NCI-H2196 treated with DMSO at 0.1 percent for 48 hours (cell line): ENCODE data around the gene SUGCT.

Experiments
- DNase-seq: peaks from one replicate; lab custom pipeline; 2025; ENCODE audit not compliant: unreplicated experiment; lab: John Stamatoyannopoulos, UW

The SUGCT gene

GRCh38 chr7:40507166-40507565, 372.4 kb downstream of the SUGCT start:
- no peak for DNase-seq

- no peak for DNase-seq
These were observed 374.6 kb downstream of the SUGCT start for GRCh38 chr7:40509287-40509996.

- DNase-seq = no peak
These were observed 381.6 kb downstream of the SUGCT start for GRCh38 chr7:40516376-40516775.

GRCh38 chr7:40519009-40519408, 384.2 kb downstream of the SUGCT start:
- DNase-seq = no peak

GRCh38 chr7:40520986-40521738, 386.4 kb downstream of the SUGCT start:
- no peak for DNase-seq

GRCh38 chr7:40525764-40526163, 391.0 kb downstream of the SUGCT start:
- DNase-seq = no peak

GRCh38 chr7:40526951-40527715, 392.3 kb downstream of the SUGCT start:
- DNase-seq = no peak

GRCh38 chr7:40527723-40528122, 392.9 kb downstream of the SUGCT start:
- DNase-seq = no peak

GRCh38 chr7:40530292-40530691, 395.5 kb downstream of the SUGCT start:
- DNase-seq = no peak

GRCh38 chr7:40531956-40532355, 397.2 kb downstream of the SUGCT start:
- DNase-seq = no peak

GRCh38 chr7:40535678-40536077, 400.9 kb downstream of the SUGCT start:
- DNase-seq = no peak

GRCh38 chr7:40536421-40536820, 401.6 kb downstream of the SUGCT start:
- no peak for DNase-seq

- DNase-seq = no peak
These were observed 403.5 kb downstream of the SUGCT start for GRCh38 chr7:40538281-40538680.

- no peak for DNase-seq
These were observed 406.5 kb downstream of the SUGCT start for GRCh38 chr7:40541336-40541735.

- DNase-seq = no peak
These were observed 408.4 kb downstream of the SUGCT start for GRCh38 chr7:40542982-40543741.

- no peak for DNase-seq
These were observed 409.5 kb downstream of the SUGCT start for GRCh38 chr7:40544221-40544723.

- no peak for DNase-seq
These were observed 410.1 kb downstream of the SUGCT start for GRCh38 chr7:40544871-40545303.

GRCh38 chr7:40545739-40546138, 410.9 kb downstream of the SUGCT start:
- no peak for DNase-seq

- DNase-seq = no peak
These were observed 412.1 kb downstream of the SUGCT start for GRCh38 chr7:40546616-40547501.
